ENCODE data around the gene NUDCD3.

The NUDCD3 gene

DNA sequence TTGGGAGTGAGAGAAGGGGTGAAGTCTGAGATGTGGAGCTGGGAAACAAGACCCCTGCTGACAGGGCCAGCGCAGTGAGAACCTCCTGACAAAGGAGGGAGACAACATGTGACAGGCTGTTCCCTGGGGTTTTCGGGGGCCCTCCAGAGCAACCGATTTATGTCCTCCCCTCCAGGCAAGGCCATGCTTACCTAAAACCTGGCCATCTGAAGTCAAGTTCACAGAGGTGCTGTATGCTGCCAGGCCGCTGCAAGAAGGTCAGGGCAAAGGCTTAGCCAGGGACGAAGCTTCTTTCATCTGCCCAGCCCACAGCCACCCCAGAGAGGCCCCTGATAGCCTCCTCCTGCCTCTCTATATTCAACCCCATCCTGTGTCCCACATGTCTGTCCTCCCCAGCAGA lies 30.1 kb upstream of the NUDCD3 start:
- H3K36me3 ChIP-seq (ENCODE audit: control insufficient read depth, low read length), result no peaks in the 10 kb centered on the region
- H3K4me1 ChIP-seq (ENCODE audit: control insufficient read depth, low read length), result no peaks in the 10 kb centered on the region
- H3K9me2 ChIP-seq (replicated peaks; ENCODE audit: control insufficient read depth, low read length), result no peaks in the 10 kb centered on the region
- H3K79me2 ChIP-seq (ENCODE audit: control insufficient read depth, low read length), result no peaks in the 10 kb centered on the region
- H3F3A ChIP-seq (ENCODE audit: control insufficient read depth, insufficient read depth), result no peaks in the 10 kb centered on the region
- H3K27ac ChIP-seq (ENCODE audit: low read depth, low read length), result no peak overlapping the region
- no peaks in the 10 kb centered on the region for H4K20me1 ChIP-seq (ENCODE audit: control insufficient read depth, insufficient read depth, low read depth, low read length)
- no peaks in the 10 kb centered on the region for H3K9me3 ChIP-seq (ENCODE audit: control insufficient read depth, insufficient read depth, low read length)
- TF ChIP-seq EZH2phosphoT487 (IDR thresholded peaks at IDR 0.05; ENCODE audit: borderline replicate concordance, low read length), result no peak
- TF ChIP-seq, protein P1, sequence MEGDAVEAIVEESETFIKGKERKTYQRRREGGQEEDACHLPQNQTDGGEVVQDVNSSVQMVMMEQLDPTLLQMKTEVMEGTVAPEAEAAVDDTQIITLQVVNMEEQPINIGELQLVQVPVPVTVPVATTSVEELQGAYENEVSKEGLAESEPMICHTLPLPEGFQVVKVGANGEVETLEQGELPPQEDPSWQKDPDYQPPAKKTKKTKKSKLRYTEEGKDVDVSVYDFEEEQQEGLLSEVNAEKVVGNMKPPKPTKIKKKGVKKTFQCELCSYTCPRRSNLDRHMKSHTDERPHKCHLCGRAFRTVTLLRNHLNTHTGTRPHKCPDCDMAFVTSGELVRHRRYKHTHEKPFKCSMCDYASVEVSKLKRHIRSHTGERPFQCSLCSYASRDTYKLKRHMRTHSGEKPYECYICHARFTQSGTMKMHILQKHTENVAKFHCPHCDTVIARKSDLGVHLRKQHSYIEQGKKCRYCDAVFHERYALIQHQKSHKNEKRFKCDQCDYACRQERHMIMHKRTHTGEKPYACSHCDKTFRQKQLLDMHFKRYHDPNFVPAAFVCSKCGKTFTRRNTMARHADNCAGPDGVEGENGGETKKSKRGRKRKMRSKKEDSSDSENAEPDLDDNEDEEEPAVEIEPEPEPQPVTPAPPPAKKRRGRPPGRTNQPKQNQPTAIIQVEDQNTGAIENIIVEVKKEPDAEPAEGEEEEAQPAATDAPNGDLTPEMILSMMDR (IDR thresholded peaks at IDR 0.05; ENCODE audit: low read depth, low read length, poor library complexity, severe bottlenecking), result no peak
- H3K4me3 ChIP-seq (ENCODE audit: low read length), result no peak overlapping the region
- H3K27me3 ChIP-seq (ENCODE audit: control insufficient read depth, low read length), result peaks cover 18% of the 10 kb centered on the region; the same call in 1 of the 2 replicates
- no peak overlapping the region for H3K4me2 ChIP-seq (ENCODE audit: low read length)

DNA sequence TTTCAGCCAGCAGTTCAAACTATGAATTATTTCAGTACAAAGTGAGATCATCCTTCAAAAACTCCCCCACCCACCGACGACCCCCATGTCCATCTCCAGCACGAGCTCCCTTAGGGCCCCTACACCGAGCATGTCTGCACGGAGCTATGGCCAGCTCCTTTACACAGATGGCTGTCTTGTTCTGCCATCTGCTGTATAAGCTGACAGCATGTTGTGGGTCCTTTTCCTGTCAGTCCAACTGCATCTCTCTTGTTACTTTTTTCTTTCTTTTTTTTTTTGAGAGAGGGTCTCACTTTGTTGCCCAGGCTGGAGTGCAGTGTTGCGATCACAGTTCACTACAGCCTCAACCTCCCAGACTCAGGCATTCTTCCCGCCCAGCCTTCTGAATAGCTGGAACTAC lies 29.1 kb upstream of the NUDCD3 start:
- Histone ChIP-seq H3K36me3 (ENCODE audit: control insufficient read depth, low read length) (no peaks in the 10 kb centered on the region), H3F3A (ENCODE audit: control insufficient read depth, insufficient read depth) (no peaks in the 10 kb centered on the region), H3K27ac (ENCODE audit: low read depth, low read length) (no peak overlapping the region), H3K4me1 (ENCODE audit: control insufficient read depth, low read length) (no peaks in the 10 kb centered on the region), H3K4me2 (ENCODE audit: low read length) (no peak overlapping the region), H3K9me2 (replicated peaks; ENCODE audit: control insufficient read depth, low read length) (no peaks in the 10 kb centered on the region), H3K4me3 (ENCODE audit: low read length) (no peak overlapping the region), H3K79me2 (ENCODE audit: control insufficient read depth, low read length) (no peaks in the 10 kb centered on the region), H3K27me3 (ENCODE audit: control insufficient read depth, low read length) (peaks cover 18% of the 10 kb centered on the region; the same call in 1 of the 2 replicates), H3K9me3 (ENCODE audit: control insufficient read depth, insufficient read depth, low read length) (no peaks in the 10 kb centered on the region), H4K20me1 (ENCODE audit: control insufficient read depth, insufficient read depth, low read depth, low read length) (no peaks in the 10 kb centered on the region)
- TF ChIP-seq, protein P1 (IDR thresholded peaks at IDR 0.05; ENCODE audit: low read depth, low read length, poor library complexity, severe bottlenecking), result no peak
- TF ChIP-seq EZH2phosphoT487 (IDR thresholded peaks at IDR 0.05; ENCODE audit: borderline replicate concordance, low read length), result no peak

DNA sequence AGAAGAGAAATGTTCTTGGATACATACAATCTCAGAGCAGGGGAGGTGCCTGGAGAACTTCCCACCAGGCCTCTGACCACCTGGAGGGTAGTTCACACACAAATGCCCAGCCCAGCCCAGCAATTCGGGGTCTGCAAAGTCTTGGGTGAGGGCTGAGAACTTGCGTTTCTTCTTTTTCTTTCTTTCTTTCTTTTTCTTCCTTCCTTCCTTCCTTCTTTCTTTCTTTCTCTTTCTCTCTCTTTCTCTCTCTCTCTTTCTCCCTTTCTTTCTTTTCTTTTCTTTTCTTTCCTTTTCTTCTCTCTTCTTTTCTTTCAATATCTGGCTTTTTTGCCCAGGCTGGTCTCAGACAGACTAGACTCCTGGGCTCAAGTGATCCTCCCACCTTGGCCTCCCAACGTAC lies 28.3 kb upstream of the NUDCD3 start:
- Histone ChIP-seq H3K4me1 (ENCODE audit: control insufficient read depth, low read length) (no peaks in the 10 kb centered on the region), H3K4me3 (ENCODE audit: low read length) (no peak overlapping the region), H3K4me2 (ENCODE audit: low read length) (no peak overlapping the region), H3K9me2 (replicated peaks; ENCODE audit: control insufficient read depth, low read length) (no peaks in the 10 kb centered on the region), H3K36me3 (ENCODE audit: control insufficient read depth, low read length) (no peaks in the 10 kb centered on the region), H3K9me3 (ENCODE audit: control insufficient read depth, insufficient read depth, low read length) (no peaks in the 10 kb centered on the region), H3F3A (ENCODE audit: control insufficient read depth, insufficient read depth) (no peaks in the 10 kb centered on the region), H4K20me1 (ENCODE audit: control insufficient read depth, insufficient read depth, low read depth, low read length) (no peaks in the 10 kb centered on the region), H3K27me3 (ENCODE audit: control insufficient read depth, low read length) (peaks cover 18% of the 10 kb centered on the region; the same call in 1 of the 2 replicates), H3K27ac (ENCODE audit: low read depth, low read length) (no peak overlapping the region), H3K79me2 (ENCODE audit: control insufficient read depth, low read length) (no peaks in the 10 kb centered on the region)
- TF ChIP-seq EZH2phosphoT487 (IDR thresholded peaks at IDR 0.05; ENCODE audit: borderline replicate concordance, low read length), result no peak
- TF ChIP-seq, protein P1 (IDR thresholded peaks at IDR 0.05; ENCODE audit: low read depth, low read length, poor library complexity, severe bottlenecking), result no peak
